Tibial artery (tissue), 4 donors: ENCODE measurements around the gene C21orf58.
A peak's percentile ranks its signal among the peaks of the same experiment; 100 is the strongest.
"Not testable (repeated sequence)": the region's sequence is repeated elsewhere in the genome, so short reads cannot be mapped to it uniquely, and the experiment has no call there.

Experiments used
- DNase-seq, 2 donors: peaks; one replicate each; pipeline ENCODE4 v3.0.0-alpha.2; 2019
- H3K27ac ChIP-seq, 2 donors: fragments of 200-600 bp; sonication (generic) in 1 of 2; 1 replicate in 1 of 2; 2 replicates in 1 of 2; pipeline ENCODE4 v1.5.1; 2018 to 2019; ENCODE audit warnings: mild to moderate bottlenecking in 1 of 2
- H3K27me3 ChIP-seq, 2 donors: fragments of 200-600 bp; sonication (generic) in 1 of 2; one replicate each; pipeline versions ENCODE4 v1.5.1 to v1.6.0; 2016 to 2019
- H3K36me3 ChIP-seq, 3 donors: fragments of 200-600 bp; sonication (generic) in 2 of 3; one replicate each; pipeline ENCODE4 v1.5.1; 2016 to 2019; ENCODE audit warnings: mild to moderate bottlenecking in 2 of 3
- H3K4me1 ChIP-seq, 4 donors: fragments of 200-600 bp; sonication (generic) in 2 of 4; 1 replicate in 3 of 4; 2 replicates in 1 of 4; pipeline ENCODE4 v1.5.1; 2016 to 2019
- H3K4me3 ChIP-seq, 2 donors: fragments of 200-600 bp; sonication (generic) in 1 of 2; 1 replicate in 1 of 2; 2 replicates in 1 of 2; pipeline ENCODE4 v1.5.1; 2018 to 2019; ENCODE audit warnings: mild to moderate bottlenecking in 2 of 2
- H3K9me3 ChIP-seq, 3 donors: fragments of 200-600 bp; sonication (generic) in 1 of 3; one replicate each; pipeline ENCODE4 v1.5.1; 2016 to 2019
- intact Hi-C: fragments of 100-400 bp; cut with DNase I; formaldehyde crosslinking; loops from one replicate; pipeline ENCODE4 v1.15.0; 2023; ENCODE audit warnings: low total_unique reads
- TF ChIP-seq, protein P1 (sequence below), 2 experiments: fragments of 200-600 bp in 1 of 2; fragments of 450-650 bp in 1 of 2; IDR thresholded peaks; one replicate each; pipeline ENCODE4 v1.5.1; 2017 to 2019; ENCODE audit warnings: antibody characterized with exemption in 2 of 2, mild to moderate bottlenecking in 1 of 2, moderate library complexity in 1 of 2

C21orf58 gene

DNA sequence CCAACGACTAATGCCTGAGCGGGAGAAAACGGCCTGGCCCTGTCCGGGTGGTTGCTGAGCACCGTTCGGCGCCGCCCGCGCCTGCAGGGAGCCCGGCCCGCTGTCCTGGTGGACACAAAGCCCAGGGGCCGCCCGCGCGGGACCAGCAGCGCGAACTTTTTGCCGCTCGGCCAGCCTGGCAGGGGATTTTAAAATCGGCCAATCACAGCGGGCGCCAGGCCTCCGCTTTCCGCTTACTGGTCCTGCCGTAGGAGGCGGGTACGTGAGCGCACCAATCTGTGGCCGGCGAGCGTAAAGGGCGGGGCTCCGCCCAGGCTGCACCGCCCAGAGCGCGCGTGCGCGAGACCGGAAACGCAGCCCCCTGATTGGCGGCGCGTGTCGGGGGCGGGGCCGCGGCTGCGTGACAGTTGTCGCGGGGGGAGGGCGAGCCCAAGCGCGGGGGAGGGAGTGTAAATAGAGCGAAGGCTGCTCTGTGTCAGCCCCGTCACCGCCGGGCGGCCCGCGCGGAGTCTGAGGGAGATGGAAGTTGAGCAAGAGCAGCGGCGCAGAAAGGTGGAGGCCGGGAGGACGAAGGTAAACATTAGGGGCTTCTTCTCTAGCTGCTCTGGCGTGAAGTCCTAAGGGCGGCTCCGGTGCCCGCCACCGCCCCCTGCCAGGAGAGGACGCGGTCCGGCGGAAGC is at the start of gene C21orf58, which contains the start of gene PCNT:
TSS of gene C21orf58 (minus strand) at position 161 of the 680 bp plus-strand sequence. CDS start 1,132 bp downstream, outside the sequence.
TSS of gene PCNT (plus strand) at position 447 of the 680 bp plus-strand sequence. CDS start at position 520, 73 bp downstream.
- Histone ChIP-seq H3K27me3 (no peaks in the 10 kb centered on the region), H3K4me3 (peak within 1 kb of the TSS; percentile 70 to 100), H3K27ac (peak within 1 kb of the TSS; percentile 85 to 99), H3K36me3 (peaks cover 7 to 17% (median 9%) of the 10 kb centered on the region in 3 donors), H3K4me1 (peaks cover 0 to 27% (median 20%) of the 10 kb centered on the region in 4 donors), H3K9me3 (no peaks in the 10 kb centered on the region)
- intact Hi-C loops: loop anchor here (2.0 to 10.0 kb wide), 2 partner anchors 37 to 99 kb away; partner anchors contain the start of genes LSS and YBEY
- DNase-seq: peak; percentile 97 to 99
- TF ChIP-seq, protein P1, sequence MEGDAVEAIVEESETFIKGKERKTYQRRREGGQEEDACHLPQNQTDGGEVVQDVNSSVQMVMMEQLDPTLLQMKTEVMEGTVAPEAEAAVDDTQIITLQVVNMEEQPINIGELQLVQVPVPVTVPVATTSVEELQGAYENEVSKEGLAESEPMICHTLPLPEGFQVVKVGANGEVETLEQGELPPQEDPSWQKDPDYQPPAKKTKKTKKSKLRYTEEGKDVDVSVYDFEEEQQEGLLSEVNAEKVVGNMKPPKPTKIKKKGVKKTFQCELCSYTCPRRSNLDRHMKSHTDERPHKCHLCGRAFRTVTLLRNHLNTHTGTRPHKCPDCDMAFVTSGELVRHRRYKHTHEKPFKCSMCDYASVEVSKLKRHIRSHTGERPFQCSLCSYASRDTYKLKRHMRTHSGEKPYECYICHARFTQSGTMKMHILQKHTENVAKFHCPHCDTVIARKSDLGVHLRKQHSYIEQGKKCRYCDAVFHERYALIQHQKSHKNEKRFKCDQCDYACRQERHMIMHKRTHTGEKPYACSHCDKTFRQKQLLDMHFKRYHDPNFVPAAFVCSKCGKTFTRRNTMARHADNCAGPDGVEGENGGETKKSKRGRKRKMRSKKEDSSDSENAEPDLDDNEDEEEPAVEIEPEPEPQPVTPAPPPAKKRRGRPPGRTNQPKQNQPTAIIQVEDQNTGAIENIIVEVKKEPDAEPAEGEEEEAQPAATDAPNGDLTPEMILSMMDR (IDR thresholded peaks at IDR 0.05): no peak

DNA sequence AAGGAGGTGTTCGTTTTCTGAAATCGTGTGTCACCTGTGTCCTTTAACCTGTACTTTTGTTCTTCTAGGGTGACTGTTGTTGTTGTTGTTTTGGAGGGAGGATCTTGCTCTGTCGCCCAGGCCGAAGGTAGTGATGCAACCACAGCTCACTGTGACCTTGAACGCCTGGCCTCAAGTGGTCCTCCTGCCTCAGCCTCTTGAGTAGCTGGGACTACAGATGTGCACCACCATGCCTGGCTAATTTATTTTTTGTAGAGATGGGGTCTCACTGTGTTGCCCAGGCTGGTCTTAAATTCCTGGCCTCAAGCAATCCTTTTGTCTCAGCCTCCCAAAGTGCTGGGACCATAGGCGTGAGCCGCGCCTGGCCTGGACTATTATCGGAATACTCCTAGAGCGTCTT is 49.3 kb upstream of the C21orf58 start:
- H3K4me3 ChIP-seq, intact Hi-C loops, H3K4me1 ChIP-seq, H3K27ac ChIP-seq, DNase-seq, H3K27me3 ChIP-seq, H3K9me3 ChIP-seq: not testable (repeated sequence)
- peaks cover 4 to 44% (median 14%) of the 10 kb centered on the region in 3 donors for H3K36me3 ChIP-seq

DNA sequence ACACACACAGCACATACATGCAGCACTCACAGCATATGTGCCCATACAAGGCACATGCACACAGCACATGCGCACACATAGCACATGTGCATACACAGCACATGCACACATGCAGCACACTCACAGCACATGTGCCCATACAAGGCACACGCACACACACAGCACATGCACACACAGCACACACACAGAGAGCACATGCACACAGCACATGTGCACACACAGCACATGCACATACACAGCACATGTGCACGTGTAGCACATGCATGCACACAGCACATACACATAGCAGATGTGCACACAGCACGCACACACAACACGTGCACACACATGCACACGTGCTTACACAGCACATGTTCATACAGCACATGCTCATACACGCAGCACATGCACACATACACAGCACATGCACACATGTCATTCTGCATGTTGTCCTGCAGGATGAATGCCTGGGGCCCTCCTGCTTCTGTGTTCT is 48.4 kb upstream of the C21orf58 start:
- H3K27me3 ChIP-seq: no peaks in the 10 kb centered on the region
- H3K36me3 ChIP-seq: peaks cover 13 to 53% (median 14%) of the 10 kb centered on the region in 3 donors
- H3K4me1 ChIP-seq: no peaks in the 10 kb centered on the region
- H3K9me3 ChIP-seq: no peaks in the 10 kb centered on the region
- DNase-seq: no peak
- H3K4me3 ChIP-seq: no peak overlapping the region
- TF ChIP-seq, protein P1 (IDR thresholded peaks at IDR 0.05): no peak
- no peak overlapping the region for H3K27ac ChIP-seq
- intact Hi-C loops: no loop called here

DNA sequence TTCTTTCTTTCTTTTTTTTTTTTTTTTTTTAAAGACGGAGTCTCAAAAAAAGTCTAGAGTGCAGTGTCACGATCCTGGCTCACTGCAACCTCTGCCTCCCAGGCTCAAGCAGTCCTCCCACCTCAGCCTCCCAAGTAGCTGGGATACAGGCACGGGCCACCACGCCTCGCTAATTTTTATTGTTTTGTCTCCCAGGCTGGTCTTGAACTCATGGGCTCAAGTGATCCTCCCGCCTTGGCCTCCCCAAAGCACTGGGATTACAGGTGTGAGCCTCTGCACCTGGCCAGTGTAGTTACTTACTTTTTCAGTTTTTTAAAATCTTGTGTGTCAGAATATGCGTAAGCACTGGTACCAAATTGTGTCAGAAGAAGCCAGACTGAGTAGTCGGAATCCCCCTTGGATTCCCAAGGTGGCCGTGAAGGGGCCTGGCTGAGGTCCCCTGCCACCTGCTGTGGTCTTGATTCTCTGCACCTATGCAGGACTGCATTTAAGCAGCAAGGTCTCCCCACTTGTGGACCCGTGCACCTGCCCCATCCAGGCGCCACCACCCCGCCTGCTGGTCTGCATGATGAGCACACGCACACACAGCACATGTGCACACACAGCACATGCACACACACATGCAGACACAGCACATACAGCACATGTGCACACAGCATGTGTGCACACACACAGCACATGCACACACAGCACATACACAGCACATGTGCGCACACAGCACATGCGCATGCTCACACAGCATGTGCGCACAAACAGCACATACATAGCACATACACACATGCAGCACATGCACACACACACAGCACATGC is 47.7 kb upstream of the C21orf58 start:
- Histone ChIP-seq H3K4me3 (no peak overlapping the region), H3K36me3 (peaks cover 20 to 60% (median 21%) of the 10 kb centered on the region in 3 donors), H3K4me1 (no peaks in the 10 kb centered on the region), H3K27me3 (no peaks in the 10 kb centered on the region), H3K9me3 (no peaks in the 10 kb centered on the region), H3K27ac (no peak overlapping the region)
- intact Hi-C loops: no loop called here
- no peak for DNase-seq
- TF ChIP-seq, protein P1 (IDR thresholded peaks at IDR 0.05): no peak

DNA sequence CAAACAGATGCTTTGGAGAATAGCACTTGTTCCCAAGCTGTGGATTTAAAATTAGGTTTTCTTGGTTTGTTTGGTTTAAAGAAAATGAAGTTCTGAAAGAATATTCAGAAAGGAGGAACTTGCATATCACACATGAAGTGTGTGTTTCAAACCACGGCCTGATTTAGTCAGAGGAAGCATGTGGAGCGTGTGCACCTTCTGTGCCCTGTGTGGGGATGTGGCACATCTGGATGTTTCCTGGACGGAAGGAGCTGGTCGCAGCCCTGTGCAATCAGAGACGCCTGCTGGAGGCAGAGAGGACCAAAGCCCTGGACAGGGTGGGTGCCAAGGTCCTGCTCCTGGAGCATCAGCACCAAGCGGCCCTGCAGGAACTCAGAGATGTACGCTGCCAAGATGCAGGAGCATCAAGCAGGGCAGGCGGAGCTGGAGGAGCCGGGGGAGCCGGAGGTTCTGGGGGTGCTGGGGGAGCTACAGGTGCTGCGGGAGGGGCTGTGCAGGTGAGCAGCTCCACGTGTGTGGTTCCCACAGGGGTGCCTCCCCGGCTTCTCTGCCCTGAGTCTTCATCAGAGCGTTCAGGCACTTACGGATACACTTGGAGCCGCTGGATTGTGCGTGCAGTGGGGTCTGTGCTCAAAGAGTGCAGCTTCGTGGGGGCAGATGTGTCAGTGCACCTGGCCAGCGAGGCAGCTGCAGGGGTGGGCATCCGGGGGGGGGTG is 46.0 kb upstream of the C21orf58 start:
- intact Hi-C loops: no loop called here
- Histone ChIP-seq H3K36me3 (peaks cover 26 to 73% (median 34%) of the 10 kb centered on the region in 3 donors), H3K9me3 (no peaks in the 10 kb centered on the region), H3K27me3 (no peaks in the 10 kb centered on the region), H3K4me1 (no peaks in the 10 kb centered on the region), H3K27ac (no peak overlapping the region), H3K4me3 (no peak overlapping the region)
- no peak for DNase-seq
- TF ChIP-seq, protein P1 (IDR thresholded peaks at IDR 0.05): no peak
